ENCODE results near the gene LMNB1. TPM values are rescaled to one million over a fixed set of nuclear protein-coding genes. Genes with fewer than 3 reads are reported as not detected.
"Not testable (repeated sequence)": the region's sequence is repeated elsewhere in the genome, so short reads cannot be mapped to it uniquely, and the experiment has no call there.

Gene LMNB1
- total RNA-seq, 3 donors from 2014 or later: 14.1 to 81.8 (median 30.6) TPM

DNA sequence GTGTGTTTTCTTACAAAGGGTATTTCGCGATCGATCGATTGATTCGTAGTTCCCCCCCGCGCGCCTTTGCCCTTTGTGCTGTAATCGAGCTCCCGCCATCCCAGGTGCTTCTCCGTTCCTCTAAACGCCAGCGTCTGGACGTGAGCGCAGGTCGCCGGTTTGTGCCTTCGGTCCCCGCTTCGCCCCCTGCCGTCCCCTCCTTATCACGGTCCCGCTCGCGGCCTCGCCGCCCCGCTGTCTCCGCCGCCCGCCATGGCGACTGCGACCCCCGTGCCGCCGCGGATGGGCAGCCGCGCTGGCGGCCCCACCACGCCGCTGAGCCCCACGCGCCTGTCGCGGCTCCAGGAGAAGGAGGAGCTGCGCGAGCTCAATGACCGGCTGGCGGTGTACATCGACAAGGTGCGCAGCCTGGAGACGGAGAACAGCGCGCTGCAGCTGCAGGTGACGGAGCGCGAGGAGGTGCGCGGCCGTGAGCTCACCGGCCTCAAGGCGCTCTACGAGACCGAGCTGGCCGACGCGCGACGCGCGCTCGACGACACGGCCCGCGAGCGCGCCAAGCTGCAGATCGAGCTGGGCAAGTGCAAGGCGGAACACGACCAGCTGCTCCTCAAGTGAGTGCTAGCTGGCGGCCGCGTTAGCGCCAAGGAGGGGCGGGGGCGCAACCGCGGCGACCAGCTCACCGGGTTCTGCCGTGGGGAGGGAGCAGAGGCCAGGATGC is 480 bp downstream of the LMNB1 start:
- peaks cover 13% of the 10 kb centered on the region for H3K4me1 ChIP-seq (ENCODE audit: low read depth)
- ATAC-seq (peak; percentile 58), DNase-seq (peak; percentile 59 to 83 (median 75))
- TF ChIP-seq, protein P1, sequence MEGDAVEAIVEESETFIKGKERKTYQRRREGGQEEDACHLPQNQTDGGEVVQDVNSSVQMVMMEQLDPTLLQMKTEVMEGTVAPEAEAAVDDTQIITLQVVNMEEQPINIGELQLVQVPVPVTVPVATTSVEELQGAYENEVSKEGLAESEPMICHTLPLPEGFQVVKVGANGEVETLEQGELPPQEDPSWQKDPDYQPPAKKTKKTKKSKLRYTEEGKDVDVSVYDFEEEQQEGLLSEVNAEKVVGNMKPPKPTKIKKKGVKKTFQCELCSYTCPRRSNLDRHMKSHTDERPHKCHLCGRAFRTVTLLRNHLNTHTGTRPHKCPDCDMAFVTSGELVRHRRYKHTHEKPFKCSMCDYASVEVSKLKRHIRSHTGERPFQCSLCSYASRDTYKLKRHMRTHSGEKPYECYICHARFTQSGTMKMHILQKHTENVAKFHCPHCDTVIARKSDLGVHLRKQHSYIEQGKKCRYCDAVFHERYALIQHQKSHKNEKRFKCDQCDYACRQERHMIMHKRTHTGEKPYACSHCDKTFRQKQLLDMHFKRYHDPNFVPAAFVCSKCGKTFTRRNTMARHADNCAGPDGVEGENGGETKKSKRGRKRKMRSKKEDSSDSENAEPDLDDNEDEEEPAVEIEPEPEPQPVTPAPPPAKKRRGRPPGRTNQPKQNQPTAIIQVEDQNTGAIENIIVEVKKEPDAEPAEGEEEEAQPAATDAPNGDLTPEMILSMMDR (IDR thresholded peaks at IDR 0.05): peak; percentile 7
- intact Hi-C loops (cut with DNase I, micrococcal nuclease): no loop called here
- H3K9me3 ChIP-seq: no peaks in the 10 kb centered on the region
- peaks cover 6% of the 10 kb centered on the region for H3K36me3 ChIP-seq (ENCODE audit: low read depth)
- H3K4me3 ChIP-seq: peak overlapping the region; percentile 50

DNA sequence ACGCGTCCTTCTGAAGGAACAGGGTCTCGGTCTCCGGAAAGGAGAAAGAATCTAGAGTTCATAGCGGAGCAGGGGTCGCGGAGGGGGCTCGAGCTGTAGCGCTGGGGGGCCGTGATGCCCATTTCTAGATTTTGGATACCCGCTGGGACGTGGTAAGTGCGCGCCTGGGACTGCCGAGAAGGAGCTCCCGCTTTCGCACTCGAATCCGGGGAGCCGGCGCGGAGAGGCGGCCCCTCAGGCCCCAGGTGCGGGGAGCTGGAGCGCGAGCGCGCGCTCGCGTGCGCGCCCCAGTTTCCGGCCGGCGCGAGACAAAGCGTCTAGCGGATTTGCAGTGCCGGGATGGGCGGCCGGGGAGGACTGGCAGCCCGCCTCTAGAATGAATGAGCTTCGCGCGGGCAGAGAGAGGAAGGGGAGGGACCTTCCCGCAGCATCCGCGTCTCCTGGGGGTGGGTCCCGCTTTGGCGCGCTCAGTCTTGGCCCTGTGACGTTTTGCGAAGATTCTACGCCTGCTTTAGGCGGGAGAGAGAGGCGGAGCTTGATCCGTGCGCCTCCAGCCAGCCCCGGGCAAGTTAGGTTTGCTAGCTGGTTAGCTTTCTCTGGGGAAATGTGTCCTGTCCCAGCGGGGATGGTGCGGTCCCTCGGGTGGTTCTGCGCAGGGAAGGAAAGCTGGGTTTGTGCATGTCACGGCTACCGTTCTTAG is 1.2 kb downstream of the LMNB1 start:
- peaks cover 6% of the 10 kb centered on the region for H3K36me3 ChIP-seq (ENCODE audit: low read depth)
- DNase-seq (peak; percentile 90 to 96 (median 92)), ATAC-seq (peak; percentile 75)
- H3K4me1 ChIP-seq (ENCODE audit: low read depth): peaks cover 13% of the 10 kb centered on the region
- no peaks in the 10 kb centered on the region for H3K9me3 ChIP-seq
- peak overlapping the region; percentile 50 for H3K4me3 ChIP-seq
- intact Hi-C loops (cut with DNase I, micrococcal nuclease): no loop called here
- TF ChIP-seq, protein P1 (IDR thresholded peaks at IDR 0.05): no peak

DNA sequence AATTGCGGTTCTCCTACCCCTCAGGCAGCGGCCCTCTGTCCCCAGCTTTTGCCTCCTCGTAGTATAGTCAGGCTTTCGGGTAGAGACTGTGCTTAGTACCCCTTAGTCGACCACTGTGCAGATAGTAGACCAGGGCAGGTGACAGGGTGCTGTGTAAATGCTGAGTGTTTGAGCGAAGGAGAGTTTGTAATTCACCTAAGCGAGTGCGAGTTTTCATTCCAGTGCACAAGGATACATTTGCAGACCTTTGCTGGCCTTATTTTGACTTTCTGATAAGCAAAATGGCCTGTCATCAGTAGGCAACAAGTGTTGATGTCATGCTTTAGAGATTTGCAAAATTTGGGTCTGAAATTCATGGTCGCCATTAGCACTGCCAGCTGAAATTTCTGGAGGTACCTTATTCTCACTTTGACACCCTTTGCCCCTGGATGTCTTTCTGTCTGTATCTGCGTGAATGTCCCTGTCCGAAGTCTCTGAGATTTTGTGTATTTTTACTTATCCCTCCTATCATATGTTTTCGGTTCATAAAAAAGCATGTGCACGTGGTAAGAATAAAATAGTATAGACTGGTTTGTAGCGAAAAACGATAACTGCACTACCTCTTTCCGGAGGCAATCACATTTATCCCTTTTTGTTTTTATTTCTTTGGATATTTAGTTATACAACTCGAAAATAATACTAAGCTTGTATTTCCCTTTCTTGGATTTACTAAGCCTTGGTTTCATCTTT is 1.9 kb downstream of the LMNB1 start:
- ATAC-seq (no peak), DNase-seq (no peak)
- Histone ChIP-seq H3K4me3 (no peak overlapping the region), H3K4me1 (ENCODE audit: low read depth) (peaks cover 16% of the 10 kb centered on the region), H3K36me3 (ENCODE audit: low read depth) (peaks cover 6% of the 10 kb centered on the region), H3K9me3 (no peaks in the 10 kb centered on the region)
- TF ChIP-seq, protein P1 (IDR thresholded peaks at IDR 0.05): no peak
- intact Hi-C loops (cut with DNase I, micrococcal nuclease): no loop called here

DNA sequence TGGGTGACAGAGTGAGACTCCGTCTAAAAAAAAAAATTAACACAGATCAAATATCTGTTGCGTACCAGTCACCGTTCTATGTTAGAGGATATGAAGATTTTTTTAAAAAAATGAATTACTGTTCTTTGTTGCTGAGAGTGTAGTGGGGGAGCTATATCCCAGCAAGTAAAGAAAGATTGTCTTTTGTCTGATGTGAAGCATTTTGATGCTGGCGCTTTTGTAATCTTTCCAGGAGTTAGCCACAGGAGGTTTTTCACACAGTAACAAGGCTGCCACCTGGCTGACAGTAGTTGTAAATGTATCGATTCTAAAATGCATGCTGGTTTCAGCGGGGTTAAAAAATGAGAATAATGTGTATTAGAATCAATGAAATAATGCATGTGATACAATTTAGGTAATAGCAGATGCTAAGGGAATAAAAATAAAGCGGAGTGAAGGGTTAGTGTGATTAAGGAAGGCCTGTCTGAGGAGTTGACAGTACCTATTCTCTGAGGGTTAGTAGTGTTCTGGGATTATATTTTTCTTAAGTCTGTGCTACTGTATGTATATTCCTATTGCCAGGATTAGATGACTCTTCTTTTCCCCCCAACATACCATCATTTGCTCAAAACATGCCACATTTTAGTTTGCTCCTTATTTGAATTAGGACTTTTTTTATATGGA is 3.4 kb downstream of the LMNB1 start:
- TF ChIP-seq, protein P1 (IDR thresholded peaks at IDR 0.05): peak; percentile 31
- Histone ChIP-seq H3K4me1 (ENCODE audit: low read depth) (peaks cover 18% of the 10 kb centered on the region), H3K4me3 (no peak overlapping the region), H3K9me3 (no peaks in the 10 kb centered on the region), H3K36me3 (ENCODE audit: low read depth) (peaks cover 6% of the 10 kb centered on the region)
- intact Hi-C loops (cut with DNase I, micrococcal nuclease): loop anchor here in 1 of 2 donors (5.0 kb wide), 2 partner anchors 103 to 123 kb away; no protein-coding TSS in a partner anchor
- ATAC-seq: no peak
- DNase-seq: peak in 1 of 3 donors; percentile 65

DNA sequence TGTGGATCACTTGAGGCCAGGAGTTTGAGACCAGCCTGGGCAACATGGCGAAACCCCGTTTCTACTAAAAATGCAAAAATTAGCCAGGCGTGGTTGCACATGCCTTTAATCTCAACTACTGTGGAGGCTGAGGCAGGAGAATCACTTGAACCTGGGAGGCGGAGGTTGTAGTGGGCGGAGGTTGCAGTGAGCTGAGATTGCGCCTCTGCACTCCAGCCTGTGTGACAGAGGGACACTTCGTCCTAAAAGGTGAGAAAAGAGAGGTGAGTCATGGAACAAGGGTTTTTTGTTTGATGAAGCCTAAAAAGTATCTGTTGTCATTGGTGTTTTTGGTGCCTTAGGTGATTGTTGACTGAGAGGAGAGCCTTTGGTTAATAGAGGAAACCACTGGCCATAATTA is 11.5 kb downstream of the LMNB1 start:
- H3K4me1 ChIP-seq (ENCODE audit: low read depth); intact Hi-C loops (cut with DNase I, micrococcal nuclease): not testable (repeated sequence)

More for the DNA sequence above, 11.5 kb downstream of the LMNB1 start:
- not testable (repeated sequence) for H3K4me3 ChIP-seq; H3K9me3 ChIP-seq; H3K36me3 ChIP-seq (ENCODE audit: low read depth); DNase-seq; ATAC-seq

All from mucosa of descending colon (tissue), 3 donors.